Liver (tissue), 3 donors: Measurements from ENCODE around the gene ACKR2.

Experiments
- EGR1 ChIP-seq, 2 donors: IDR thresholded peaks; 2 replicates each; pipeline ENCODE4 v1.6.1; 2016 to 2018; ENCODE audit warnings: antibody characterized with exemption in 2 of 2, low read depth in 2 of 2
- GABPA ChIP-seq, 2 donors: IDR thresholded peaks in 1 of 2; conservative IDR thresholded peaks in 1 of 2; 2 replicates each; pipeline ENCODE4 v1.6.1; 2016; ENCODE audit warnings: antibody characterized with exemption in 2 of 2, mild to moderate bottlenecking in 1 of 2, moderate library complexity in 1 of 2
- JUND ChIP-seq, 2 donors: IDR thresholded peaks; 2 replicates each; pipeline ENCODE4 v1.6.1; 2016; ENCODE audit warnings: antibody characterized with exemption in 2 of 2
- RAD21 ChIP-seq, 2 donors: IDR thresholded peaks; 2 replicates each; pipeline ENCODE4 v1.6.1; 2016; ENCODE audit warnings: antibody characterized with exemption in 2 of 2, mild to moderate bottlenecking in 2 of 2
- SP1 ChIP-seq: IDR thresholded peaks from 2 replicates; pipeline ENCODE4 v1.6.1; 2018; ENCODE audit warnings: antibody characterized with exemption, mild to moderate bottlenecking
- YY1 ChIP-seq: IDR thresholded peaks from 2 replicates; pipeline ENCODE4 v1.6.1; 2016; ENCODE audit warnings: antibody characterized with exemption, mild to moderate bottlenecking
- TF ChIP-seq, protein P1 (sequence below): fragments of 150-350 bp; IDR thresholded peaks from 2 replicates; pipeline ENCODE4 v1.5.1; 2017; ENCODE audit warnings: improper control_type of control experiment, low read depth, low read length; ENCODE audit not compliant: missing input control
- TF ChIP-seq, protein P2 (sequence below): IDR thresholded peaks from 2 replicates; pipeline ENCODE4 v1.6.1; 2016; ENCODE audit warnings: antibody characterized with exemption, mild to moderate bottlenecking
- TF ChIP-seq, protein P3 (sequence below): IDR thresholded peaks from 2 replicates; pipeline ENCODE4 v1.6.1; 2016; ENCODE audit warnings: antibody characterized with exemption
- TF ChIP-seq, protein P4 (sequence below): IDR thresholded peaks from 2 replicates; pipeline ENCODE4 v1.6.1; 2016; ENCODE audit warnings: antibody characterized with exemption
- donor health status: healthy.
- donor health status: healthy.

DNA sequence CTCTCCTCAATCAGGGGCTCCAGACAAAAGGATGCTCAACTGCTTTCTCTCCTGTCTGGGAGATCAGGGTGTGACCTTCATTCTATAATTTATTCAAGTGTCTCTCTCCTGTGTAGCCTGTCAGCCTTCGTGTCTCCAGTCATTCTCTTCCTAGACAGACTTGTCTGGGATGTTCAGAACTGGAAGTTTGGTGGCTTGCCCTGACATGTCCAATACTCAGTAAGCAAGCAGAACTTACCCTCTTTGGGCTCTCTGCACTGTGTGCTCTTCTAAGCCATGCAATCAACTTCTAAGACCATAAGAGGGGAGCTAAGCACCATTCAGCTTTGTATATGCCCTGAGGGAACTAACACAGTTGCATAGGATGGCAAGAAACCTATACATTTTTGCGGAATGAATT, 14.1 kb downstream of the ACKR2 start:
- TF ChIP-seq GABPA (IDR thresholded peaks at IDR 0.05 in 1 of 2, conservative IDR thresholded peaks at IDR 0.05 in 1 of 2) = no peak
- TF ChIP-seq, protein P1, sequence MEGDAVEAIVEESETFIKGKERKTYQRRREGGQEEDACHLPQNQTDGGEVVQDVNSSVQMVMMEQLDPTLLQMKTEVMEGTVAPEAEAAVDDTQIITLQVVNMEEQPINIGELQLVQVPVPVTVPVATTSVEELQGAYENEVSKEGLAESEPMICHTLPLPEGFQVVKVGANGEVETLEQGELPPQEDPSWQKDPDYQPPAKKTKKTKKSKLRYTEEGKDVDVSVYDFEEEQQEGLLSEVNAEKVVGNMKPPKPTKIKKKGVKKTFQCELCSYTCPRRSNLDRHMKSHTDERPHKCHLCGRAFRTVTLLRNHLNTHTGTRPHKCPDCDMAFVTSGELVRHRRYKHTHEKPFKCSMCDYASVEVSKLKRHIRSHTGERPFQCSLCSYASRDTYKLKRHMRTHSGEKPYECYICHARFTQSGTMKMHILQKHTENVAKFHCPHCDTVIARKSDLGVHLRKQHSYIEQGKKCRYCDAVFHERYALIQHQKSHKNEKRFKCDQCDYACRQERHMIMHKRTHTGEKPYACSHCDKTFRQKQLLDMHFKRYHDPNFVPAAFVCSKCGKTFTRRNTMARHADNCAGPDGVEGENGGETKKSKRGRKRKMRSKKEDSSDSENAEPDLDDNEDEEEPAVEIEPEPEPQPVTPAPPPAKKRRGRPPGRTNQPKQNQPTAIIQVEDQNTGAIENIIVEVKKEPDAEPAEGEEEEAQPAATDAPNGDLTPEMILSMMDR = no peak
- TF ChIP-seq, protein P2, sequence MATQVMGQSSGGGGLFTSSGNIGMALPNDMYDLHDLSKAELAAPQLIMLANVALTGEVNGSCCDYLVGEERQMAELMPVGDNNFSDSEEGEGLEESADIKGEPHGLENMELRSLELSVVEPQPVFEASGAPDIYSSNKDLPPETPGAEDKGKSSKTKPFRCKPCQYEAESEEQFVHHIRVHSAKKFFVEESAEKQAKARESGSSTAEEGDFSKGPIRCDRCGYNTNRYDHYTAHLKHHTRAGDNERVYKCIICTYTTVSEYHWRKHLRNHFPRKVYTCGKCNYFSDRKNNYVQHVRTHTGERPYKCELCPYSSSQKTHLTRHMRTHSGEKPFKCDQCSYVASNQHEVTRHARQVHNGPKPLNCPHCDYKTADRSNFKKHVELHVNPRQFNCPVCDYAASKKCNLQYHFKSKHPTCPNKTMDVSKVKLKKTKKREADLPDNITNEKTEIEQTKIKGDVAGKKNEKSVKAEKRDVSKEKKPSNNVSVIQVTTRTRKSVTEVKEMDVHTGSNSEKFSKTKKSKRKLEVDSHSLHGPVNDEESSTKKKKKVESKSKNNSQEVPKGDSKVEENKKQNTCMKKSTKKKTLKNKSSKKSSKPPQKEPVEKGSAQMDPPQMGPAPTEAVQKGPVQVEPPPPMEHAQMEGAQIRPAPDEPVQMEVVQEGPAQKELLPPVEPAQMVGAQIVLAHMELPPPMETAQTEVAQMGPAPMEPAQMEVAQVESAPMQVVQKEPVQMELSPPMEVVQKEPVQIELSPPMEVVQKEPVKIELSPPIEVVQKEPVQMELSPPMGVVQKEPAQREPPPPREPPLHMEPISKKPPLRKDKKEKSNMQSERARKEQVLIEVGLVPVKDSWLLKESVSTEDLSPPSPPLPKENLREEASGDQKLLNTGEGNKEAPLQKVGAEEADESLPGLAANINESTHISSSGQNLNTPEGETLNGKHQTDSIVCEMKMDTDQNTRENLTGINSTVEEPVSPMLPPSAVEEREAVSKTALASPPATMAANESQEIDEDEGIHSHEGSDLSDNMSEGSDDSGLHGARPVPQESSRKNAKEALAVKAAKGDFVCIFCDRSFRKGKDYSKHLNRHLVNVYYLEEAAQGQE = no peak
- TF ChIP-seq YY1 = no peak
- no peak for TF ChIP-seq SP1
- no peak for TF ChIP-seq EGR1 (IDR thresholded peaks at IDR 0.05; ENCODE audit: low read depth in 2 of 2)
- TF ChIP-seq, protein P3, sequence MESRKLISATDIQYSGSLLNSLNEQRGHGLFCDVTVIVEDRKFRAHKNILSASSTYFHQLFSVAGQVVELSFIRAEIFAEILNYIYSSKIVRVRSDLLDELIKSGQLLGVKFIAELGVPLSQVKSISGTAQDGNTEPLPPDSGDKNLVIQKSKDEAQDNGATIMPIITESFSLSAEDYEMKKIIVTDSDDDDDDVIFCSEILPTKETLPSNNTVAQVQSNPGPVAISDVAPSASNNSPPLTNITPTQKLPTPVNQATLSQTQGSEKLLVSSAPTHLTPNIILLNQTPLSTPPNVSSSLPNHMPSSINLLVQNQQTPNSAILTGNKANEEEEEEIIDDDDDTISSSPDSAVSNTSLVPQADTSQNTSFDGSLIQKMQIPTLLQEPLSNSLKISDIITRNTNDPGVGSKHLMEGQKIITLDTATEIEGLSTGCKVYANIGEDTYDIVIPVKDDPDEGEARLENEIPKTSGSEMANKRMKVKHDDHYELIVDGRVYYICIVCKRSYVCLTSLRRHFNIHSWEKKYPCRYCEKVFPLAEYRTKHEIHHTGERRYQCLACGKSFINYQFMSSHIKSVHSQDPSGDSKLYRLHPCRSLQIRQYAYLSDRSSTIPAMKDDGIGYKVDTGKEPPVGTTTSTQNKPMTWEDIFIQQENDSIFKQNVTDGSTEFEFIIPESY = no peak
- no peak for TF ChIP-seq JUND (IDR thresholded peaks at IDR 0.05)
- no peak for TF ChIP-seq RAD21 (IDR thresholded peaks at IDR 0.05)
- TF ChIP-seq, protein P4, sequence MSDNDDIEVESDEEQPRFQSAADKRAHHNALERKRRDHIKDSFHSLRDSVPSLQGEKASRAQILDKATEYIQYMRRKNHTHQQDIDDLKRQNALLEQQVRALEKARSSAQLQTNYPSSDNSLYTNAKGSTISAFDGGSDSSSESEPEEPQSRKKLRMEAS = no peak
